WERI-Rb-1 (cell line): ENCODE measurements around the gene FAM83C.

Experiments used
- DNase-seq: peaks from one replicate; pipeline ENCODE4 v3.0.0-alpha.2; 2020
- H3K27ac ChIP-seq: fragments of 250-450 bp; sonication (Bioruptor Pico); 2 replicates; pipeline ENCODE4 v1.5.1; 2020; ENCODE audit warnings: mild to moderate bottlenecking, moderate library complexity
- H3K27me3 ChIP-seq: fragments of 250-450 bp; sonication (Bioruptor Pico); 2 replicates; pipeline ENCODE4 v1.5.1; 2021; ENCODE audit warnings: mild to moderate bottlenecking, low read depth, moderate library complexity; ENCODE audit not compliant: insufficient read depth, severe bottlenecking
- H3K36me3 ChIP-seq: fragments of 250-450 bp; sonication (Bioruptor Pico); 2 replicates; pipeline ENCODE4 v1.5.1; 2020; ENCODE audit warnings: mild to moderate bottlenecking, moderate library complexity
- H3K4me3 ChIP-seq: 2 replicates; pipeline ENCODE4 v1.5.1; 2011; ENCODE audit warnings: low read depth, mild to moderate bottlenecking, control low read depth, low read length
- H3K9me3 ChIP-seq: fragments of 250-450 bp; sonication (Bioruptor Pico); 2 replicates; pipeline ENCODE4 v1.5.1; 2021; ENCODE audit warnings: mild to moderate bottlenecking, moderate library complexity; ENCODE audit not compliant: severe bottlenecking
- TF ChIP-seq, protein P1 (sequence below): IDR thresholded peaks from 2 replicates; pipeline ENCODE4 v1.5.1; 2011; ENCODE audit warnings: low read depth, mild to moderate bottlenecking, control low read depth, inconsistent platforms, low read length

FAM83C gene

DNA sequence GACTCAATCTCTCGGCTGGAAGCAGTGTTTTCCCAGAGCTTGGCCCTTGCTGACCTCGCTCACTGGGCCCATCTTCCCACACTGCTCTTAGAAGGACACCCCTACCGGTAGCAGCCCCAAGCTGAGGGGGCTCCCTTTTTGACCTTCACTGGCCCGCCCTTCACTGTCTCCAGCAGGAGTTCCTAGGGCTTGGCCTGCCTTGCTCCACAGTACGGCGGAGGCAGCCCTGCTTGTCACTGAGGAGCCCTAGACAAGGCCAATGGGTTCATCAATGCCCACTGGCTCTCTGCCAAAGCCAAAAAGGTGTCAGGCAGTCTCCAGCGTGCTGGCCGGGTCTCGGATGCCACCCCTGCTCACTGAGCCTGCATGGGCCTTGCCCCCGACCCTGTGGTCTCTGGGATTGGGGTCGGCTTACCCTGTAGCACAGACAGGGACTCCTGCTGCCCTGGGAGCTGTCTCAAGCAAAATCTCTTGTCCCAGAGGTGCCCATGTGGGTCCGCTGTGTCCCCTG, 16.4 kb downstream of the FAM83C start:
- Histone ChIP-seq H3K36me3 (peaks cover 46% of the 10 kb centered on the region), H3K4me3 (no peak overlapping the region), H3K27me3 (no peaks in the 10 kb centered on the region), H3K9me3 (no peaks in the 10 kb centered on the region), H3K27ac (no peak overlapping the region)
- TF ChIP-seq, protein P1, sequence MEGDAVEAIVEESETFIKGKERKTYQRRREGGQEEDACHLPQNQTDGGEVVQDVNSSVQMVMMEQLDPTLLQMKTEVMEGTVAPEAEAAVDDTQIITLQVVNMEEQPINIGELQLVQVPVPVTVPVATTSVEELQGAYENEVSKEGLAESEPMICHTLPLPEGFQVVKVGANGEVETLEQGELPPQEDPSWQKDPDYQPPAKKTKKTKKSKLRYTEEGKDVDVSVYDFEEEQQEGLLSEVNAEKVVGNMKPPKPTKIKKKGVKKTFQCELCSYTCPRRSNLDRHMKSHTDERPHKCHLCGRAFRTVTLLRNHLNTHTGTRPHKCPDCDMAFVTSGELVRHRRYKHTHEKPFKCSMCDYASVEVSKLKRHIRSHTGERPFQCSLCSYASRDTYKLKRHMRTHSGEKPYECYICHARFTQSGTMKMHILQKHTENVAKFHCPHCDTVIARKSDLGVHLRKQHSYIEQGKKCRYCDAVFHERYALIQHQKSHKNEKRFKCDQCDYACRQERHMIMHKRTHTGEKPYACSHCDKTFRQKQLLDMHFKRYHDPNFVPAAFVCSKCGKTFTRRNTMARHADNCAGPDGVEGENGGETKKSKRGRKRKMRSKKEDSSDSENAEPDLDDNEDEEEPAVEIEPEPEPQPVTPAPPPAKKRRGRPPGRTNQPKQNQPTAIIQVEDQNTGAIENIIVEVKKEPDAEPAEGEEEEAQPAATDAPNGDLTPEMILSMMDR: no peak
- DNase-seq: no peak

DNA sequence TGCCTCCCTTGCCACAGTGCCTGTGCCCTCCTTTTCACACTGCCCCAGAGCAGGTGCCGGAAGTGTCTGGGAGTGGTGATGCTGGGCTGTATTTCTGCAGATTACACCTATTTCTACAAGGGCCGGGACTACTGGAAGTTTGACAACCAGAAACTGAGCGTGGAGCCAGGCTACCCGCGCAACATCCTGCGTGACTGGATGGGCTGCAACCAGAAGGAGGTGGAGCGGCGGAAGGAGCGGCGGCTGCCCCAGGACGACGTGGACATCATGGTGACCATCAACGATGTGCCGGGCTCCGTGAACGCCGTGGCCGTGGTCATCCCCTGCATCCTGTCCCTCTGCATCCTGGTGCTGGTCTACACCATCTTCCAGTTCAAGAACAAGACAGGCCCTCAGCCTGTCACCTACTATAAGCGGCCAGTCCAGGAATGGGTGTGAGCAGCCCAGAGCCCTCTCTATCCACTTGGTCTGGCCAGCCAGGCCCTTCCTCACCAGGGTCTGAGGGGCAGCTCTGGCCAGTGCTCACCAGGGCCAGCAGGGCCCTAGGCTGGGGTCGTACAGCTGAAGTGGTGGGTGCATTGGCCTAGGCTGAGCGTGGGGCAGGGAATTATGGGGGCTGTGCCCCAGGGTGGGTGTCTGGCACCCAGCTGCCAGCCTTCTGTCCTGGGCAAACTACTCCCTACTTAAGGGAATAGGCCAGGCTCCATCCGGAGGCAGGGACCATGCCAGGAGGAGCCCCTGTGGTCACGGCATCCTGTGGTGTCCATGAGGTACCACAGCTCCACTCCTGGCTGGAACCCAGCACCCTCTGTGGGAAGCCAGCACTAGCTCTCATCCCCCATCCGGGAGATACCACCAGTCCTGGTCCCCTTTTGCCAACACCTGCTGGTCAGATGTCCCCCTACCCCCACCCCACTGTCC, 17.8 kb downstream of the FAM83C start:
- no peak overlapping the region for H3K27ac ChIP-seq
- H3K27me3 ChIP-seq: no peaks in the 10 kb centered on the region
- no peak overlapping the region for H3K4me3 ChIP-seq
- no peaks in the 10 kb centered on the region for H3K9me3 ChIP-seq
- TF ChIP-seq, protein P1: no peak
- H3K36me3 ChIP-seq: peaks cover 44% of the 10 kb centered on the region
- no peak for DNase-seq

DNA sequence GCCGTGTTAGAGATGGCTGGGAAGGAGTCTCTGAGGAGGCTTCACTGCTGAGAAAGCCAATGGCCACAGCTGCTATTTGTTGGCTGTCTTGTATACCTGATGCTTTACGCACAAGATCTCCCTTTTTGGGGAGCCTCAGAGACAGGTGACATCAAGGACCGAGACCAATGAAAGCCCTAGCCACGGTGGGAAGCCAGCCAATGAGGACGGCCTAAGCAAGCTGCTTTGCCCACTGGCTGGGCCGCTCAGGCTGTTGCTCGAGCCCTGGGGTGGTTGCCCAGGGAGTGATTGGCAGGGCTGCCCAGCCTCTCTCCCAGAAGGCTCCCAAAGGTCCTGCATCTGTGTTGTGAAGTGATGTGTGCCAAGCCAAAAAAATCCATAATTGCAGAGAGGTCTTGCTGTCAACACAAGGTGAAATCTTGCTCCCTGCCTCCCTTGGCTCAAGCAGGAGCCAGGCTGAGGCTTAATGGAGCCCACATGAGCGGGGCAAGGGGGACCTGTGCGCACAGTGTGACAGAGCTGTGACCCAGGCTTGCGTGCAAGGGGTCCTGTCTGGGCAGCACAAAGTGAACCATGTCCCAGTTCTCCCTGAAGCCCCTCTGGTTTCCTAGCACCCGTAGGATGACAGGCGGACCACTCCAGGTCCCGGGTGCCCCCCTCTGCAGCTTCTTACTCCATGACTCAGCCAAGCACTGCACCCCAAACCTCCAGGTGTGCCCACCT, 18.6 kb downstream of the FAM83C start:
- DNase-seq: no peak
- no peak overlapping the region for H3K4me3 ChIP-seq
- no peaks in the 10 kb centered on the region for H3K9me3 ChIP-seq
- TF ChIP-seq, protein P1: no peak
- H3K27me3 ChIP-seq: no peaks in the 10 kb centered on the region
- H3K27ac ChIP-seq: no peak overlapping the region
- peaks cover 36% of the 10 kb centered on the region for H3K36me3 ChIP-seq

DNA sequence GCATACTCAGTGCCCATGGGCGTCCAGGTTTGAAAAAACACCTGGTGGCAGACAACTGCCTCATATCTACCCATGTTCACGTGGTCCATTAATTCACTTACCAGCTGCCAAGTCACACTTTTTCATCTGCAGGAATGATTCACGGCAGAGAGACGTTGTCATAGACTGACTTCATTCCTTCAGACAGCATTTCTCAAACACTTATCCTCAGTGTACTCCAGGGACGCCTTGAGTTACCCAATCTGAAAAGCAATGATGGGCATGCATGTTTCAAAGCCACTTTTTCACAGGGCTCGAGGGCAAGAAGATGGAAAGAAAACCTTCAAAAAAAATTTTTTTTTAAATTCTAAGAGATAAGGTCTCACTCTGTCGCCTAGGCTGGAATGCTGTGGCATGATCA, 20.3 kb downstream of the FAM83C start:
- H3K36me3 ChIP-seq: peaks cover 32% of the 10 kb centered on the region
- H3K27me3 ChIP-seq: no peaks in the 10 kb centered on the region
- no peak overlapping the region for H3K27ac ChIP-seq
- no peaks in the 10 kb centered on the region for H3K9me3 ChIP-seq
- no peak for DNase-seq
- no peak overlapping the region for H3K4me3 ChIP-seq
- TF ChIP-seq, protein P1: no peak

DNA sequence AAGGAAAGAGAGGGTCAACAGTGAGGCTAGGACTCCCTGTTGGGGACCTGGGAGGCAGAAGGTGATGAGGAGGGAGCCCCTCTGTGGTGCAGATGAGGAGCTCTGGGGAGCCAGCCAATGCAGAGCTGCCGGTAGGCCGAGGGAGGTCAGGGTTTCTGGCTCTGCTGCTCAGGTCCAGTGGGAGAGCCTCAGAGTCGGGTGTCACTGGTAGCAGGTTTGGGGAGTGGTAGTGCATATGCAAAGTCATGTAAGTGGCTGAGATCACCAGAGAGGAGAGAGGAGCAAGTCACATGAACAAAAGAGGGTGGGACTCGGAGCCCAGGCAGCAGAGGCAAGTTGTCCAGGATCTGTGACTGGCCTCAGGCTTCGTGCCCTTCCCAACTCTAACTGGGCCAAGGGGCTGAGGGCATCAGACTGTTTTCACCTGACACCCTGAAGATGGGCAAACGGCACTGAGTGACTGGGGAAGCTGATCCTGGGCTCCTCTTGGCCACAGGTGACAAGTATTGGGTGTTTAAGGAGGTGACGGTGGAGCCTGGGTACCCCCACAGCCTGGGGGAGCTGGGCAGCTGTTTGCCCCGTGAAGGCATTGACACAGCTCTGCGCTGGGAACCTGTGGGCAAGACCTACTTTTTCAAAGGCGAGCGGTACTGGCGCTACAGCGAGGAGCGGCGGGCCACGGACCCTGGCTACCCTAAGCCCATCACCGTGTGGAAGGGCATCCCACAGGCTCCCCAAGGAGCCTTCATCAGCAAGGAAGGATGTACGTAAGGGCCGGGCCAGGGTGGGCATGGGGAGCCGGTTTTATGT, 20.9 kb downstream of the FAM83C start:
- Histone ChIP-seq H3K9me3 (no peaks in the 10 kb centered on the region), H3K4me3 (no peak overlapping the region), H3K27me3 (no peaks in the 10 kb centered on the region), H3K36me3 (peaks cover 30% of the 10 kb centered on the region), H3K27ac (no peak overlapping the region)
- no peak for DNase-seq
- TF ChIP-seq, protein P1: no peak
